Measurements from ENCODE around the gene ZNF608. TPM values are rescaled to one million over a fixed set of nuclear protein-coding genes. Genes with fewer than 3 reads are reported as not detected.

ZNF608 gene
- total RNA-seq, 1 donor from 2014 or later: 37.1 TPM

- no peak for DNase-seq (ENCODE audit: low spot score)
Measured at GRCh38 chr5:124752854-124753720, 6.6 kb upstream of the ZNF608 start.

DNA sequence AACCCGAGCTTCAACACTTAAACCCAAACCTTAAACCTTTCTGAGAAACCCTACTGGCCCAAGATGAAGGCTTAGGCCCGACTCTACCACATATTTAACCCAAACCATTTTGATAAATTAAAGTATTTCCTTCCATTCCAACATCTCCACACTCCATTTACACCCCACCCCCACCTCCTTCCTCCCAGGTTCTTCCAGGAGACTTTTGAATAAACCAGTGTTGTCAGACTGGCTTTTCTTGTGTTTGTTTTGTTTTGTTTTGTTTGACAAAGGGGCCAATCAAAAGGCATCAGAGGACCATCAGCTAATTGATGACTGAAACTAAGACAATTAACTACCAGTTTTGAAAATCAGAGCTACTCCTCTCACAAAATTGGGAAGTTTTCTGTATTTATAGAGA is 4.6 kb upstream of the ZNF608 start:
- DNase-seq (ENCODE audit: low spot score): no peak

GRCh38 chr5:124748687-124749594 is 2.5 kb upstream of the ZNF608 start:
- peak; percentile 92 for DNase-seq (ENCODE audit: low spot score)

DNA sequence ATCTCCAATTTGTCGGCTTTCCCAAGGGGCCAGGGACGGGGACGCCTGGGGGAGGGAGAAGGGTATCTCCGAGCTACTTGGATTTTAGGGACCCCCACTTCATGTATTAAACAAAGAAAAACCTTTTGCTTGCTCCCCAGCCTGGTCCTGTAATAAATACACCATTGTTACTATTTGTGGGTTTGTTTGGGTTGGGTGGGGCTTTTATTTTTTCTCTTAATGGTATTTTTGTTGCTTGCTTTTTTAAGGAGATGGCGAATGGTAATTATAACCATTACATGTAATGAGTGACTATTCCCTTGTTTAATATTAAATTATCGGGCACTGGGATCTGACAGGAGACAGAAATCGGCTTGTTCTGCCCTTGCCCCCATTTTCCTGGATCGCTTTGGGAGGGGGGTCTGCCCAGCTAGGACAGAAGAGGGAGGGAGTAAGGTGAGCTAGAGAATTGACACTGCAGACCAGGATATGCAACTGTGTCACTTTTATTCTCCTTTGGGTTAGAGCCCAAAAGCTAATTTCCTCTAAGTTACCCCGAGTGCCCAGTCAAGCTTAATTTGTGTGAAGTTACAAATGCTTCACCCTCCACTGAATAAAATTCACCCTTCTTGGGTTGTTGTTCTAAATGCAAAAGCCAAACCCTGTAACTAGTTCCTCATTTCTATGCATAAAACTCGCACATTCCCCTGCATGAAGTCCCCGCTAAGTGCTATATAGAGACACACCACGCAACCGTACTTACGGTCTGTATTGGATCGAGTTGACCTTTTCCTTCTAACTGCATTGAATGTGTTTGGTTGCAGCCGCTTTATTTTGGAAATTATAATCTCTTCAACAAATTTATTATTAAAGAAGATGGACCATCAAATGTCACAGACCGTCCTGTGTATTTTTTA is 1.6 kb upstream of the ZNF608 start:
- no peak for DNase-seq (ENCODE audit: low spot score)

GRCh38 chr5:124746916-124747790 is 714 bp upstream of the ZNF608 start:
- DNase-seq (ENCODE audit: low spot score): peak; percentile 89

DNA sequence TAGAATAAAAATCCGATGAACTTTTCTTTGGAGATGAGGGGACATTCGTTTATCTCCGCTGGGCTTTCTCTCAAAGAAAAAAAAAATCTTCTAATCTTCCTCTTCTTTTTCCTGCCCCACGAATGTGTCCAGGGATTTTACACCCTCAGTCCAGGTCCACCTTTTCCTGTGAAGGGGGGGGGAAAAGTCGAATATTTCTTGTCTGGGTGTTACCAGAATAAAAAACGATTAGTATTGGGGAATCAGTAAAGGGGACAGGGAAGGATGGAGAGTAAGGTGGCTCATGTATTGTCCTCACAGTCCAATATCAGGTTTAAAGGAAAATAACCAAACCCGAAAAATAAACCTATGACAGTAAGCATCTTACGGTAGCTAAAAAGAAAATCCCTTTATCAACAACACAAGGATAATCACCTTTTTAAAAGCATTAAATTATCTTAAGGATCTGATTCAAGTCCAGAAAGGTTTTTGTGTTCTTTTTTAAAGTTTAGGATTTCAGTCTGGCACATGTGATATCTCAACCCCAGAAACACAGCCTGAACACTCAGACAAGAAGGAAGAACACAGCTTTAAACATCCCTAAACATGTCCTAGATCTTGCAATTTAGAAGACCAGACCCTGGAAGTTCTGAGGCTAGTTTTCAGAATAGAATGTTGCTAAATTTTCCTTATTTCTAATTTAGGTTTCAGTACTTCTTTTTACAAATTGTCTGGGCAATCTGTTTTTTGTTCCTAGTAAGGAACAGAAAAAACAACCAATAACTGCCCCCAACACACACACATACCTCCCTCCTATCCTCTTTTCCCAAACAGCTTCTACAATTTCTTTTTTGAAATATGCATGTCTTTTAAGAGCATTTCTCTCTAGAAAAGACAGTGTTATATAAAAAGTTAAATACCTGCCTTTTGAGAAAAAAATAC is 1.2 kb downstream of the ZNF608 start:
- no peak for DNase-seq (ENCODE audit: low spot score)

GRCh38 chr5:124744170-124744971 is 2.1 kb downstream of the ZNF608 start:
- DNase-seq (ENCODE audit: low spot score): peak; percentile 67

DNA sequence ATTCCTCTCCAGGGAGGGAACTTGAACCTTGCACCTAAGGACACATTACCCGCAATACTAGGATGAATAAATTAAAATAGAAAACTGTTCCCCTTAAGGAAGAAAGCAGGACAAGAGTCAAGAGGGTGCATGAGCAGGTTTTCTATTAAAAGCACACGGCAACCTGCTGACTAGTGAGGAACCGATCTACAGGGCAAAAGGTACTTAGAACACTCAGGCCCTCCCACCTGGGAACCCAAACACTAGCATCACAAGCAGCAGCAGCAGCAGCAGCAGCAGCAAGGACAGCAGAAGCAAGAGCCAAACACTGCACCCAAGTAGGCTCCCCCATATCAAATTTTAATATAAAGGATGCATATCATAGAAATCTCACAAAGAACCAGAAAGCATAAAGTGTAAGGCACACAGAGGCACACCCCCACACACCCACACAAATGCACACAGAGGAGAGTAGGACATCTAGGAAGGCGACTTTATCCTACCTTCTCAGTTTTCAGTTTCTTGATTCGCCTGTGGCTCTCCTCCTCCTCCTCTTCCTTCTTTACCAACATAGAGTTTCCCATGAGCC is 2.8 kb downstream of the ZNF608 start:
- no peak for DNase-seq (ENCODE audit: low spot score)

DNA sequence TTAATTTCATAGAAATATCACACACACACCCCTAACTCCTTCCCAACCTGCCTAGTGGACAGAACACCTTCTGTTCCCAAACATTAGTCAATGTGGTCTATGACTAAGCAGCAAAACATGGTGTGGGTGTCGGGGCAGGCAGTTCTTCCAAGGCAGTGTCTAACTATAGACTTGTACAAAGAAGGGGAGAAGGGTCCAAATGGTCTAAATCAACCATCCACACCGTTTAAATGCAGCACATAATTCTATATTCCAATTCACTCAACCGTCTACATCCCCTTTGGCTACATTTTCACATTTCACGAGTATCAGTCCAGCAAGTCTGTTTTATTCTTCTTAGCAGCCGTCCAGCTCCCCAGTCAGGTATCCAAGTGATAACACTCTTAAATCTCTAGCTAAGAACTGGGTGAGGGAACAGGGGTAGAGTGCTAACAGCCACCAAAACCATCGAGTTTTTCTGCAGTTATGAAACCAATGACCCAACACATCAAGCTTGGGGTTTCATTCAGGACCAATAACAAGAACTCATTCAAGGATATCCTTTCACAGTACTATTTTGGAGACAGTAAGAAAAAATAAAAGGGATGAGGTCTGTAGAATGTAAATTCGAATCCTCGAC is 3.3 kb downstream of the ZNF608 start:
- DNase-seq (ENCODE audit: low spot score): no peak

GRCh38 chr5:124742521-124742920 is 3.9 kb downstream of the ZNF608 start:
- DNase-seq (ENCODE audit: low spot score): no peak

- no peak for DNase-seq (ENCODE audit: low spot score)
Measured at GRCh38 chr5:124741711-124742496, 4.5 kb downstream of the ZNF608 start.

- no peak for DNase-seq (ENCODE audit: low spot score)
Measured at GRCh38 chr5:124740991-124741583, 5.4 kb downstream of the ZNF608 start.

DNA sequence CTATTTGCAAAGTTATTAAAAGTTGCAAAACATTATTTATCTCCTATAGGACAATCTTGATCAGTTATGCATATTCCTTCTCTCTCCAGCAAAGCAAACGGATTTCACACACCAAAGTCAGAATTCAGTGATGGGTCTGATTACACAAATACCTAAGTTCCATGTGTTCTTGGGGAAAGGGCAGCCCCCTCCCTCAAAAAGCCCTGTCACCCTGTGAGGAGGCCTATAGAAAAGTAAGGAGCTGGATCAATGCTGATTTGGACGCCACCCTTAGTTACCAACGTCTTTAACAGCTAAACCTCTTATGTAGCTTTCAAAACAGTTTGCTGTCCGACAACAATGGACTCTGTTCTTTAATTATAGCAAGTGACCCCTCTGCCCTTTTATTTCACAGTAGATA is 6.4 kb downstream of the ZNF608 start:
- no peak for DNase-seq (ENCODE audit: low spot score)

- DNase-seq (ENCODE audit: low spot score): no peak
Measured at GRCh38 chr5:124739634-124740025, 6.8 kb downstream of the ZNF608 start.

DNA sequence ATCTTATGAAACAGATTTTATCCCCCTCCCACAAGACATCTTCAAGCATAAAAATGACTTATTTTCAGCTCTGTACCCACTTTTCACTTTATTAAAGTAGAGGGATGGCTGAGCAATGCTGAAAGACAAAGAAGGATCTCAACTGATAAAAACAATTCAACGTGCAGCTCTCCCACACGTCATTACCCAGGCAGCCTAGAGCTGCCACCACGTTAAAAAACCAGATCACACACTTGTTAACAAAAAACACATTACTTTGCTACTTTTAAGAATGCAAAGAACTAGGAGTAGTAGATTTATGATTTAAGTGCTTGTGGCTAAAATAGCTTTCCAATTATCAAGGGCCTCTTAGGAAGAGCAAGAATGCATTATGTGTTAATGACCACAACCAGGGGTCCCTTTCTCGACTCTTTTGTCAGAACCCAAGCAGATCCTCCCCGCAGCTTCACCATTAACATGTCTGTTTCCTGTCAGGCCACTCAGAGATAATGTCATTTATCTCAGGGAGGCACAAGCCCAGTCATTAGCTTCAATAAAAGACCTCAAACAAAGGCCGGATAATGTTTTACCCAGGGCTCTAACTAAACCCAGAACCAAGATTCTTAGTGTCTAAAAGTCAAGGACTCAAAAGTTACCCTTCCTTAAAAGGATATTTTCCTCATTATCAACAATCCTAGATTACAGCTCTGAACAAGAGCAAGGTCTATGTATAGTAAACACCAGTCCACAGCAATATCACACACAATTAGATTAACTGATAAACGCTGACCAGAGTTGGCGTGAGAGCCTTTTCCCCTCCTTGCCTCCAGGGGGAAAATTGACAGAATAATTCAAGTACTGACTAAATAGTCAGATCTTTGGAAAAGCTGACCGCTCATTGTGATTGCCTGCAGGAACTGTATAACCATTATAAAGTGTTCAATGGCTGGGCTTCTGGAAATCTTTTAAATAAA is 7.5 kb downstream of the ZNF608 start:
- DNase-seq (ENCODE audit: low spot score): no peak

DNA sequence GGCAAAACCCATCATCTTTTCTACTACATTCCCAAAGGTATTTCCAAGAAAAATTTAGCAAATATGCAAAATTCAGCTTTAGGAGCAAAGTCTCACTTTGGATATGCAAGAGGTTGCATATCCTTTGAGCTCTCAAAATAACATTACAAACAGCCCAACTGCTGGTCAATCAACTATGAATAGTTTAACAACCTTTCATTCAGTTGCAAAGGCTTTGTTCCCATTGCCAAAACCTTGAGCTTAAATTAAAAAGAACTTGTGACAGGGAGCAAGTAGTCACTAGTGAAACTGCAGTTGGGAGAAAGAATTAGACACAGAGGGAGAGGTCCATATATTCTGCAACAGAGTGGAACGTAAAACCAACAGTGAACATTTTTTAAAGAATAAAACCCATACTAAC is 8.8 kb downstream of the ZNF608 start:
- no peak for DNase-seq (ENCODE audit: low spot score)
